IMR-90 (cell line): ENCODE measurements around the gene INF2. TPM values are rescaled to one million over a fixed set of nuclear protein-coding genes. Genes with fewer than 3 reads are reported as not detected.

Experiments
- CHD1 ChIP-seq: IDR thresholded peaks from 2 replicates; pipeline ENCODE4 v1.6.1; 2012; ENCODE audit warnings: low read depth, low read length, improper control_type of control experiment
- FOS ChIP-seq: fragments of 150-350 bp; IDR thresholded peaks from 2 replicates; pipeline ENCODE4 v1.6.1; 2016; ENCODE audit warnings: low read depth, low read length
- MAZ ChIP-seq: IDR thresholded peaks from 2 replicates; pipeline ENCODE4 v1.6.1; 2012; ENCODE audit warnings: low read depth, mild to moderate bottlenecking, low read length, improper control_type of control experiment, moderate library complexity, borderline replicate concordance
- polyA plus RNA-seq, 3 experiments: library from polyadenylated mRNA; depleted of rRNA; stranded (reverse); fragments of >200 nt; gene quantifications; 2 replicates each; pipeline ENCODE4 v1.2.3, GENCODE V29; 2012; ENCODE audit warnings: low replicate concordance in 1 of 3
- total RNA-seq: library from RNA; depleted of rRNA; stranded (reverse); fragments of >200 nt; gene quantifications from 2 replicates; pipeline ENCODE4 v1.2.3, GENCODE V29; 2012
- TF ChIP-seq, protein P1 (sequence below): conservative IDR thresholded peaks from 2 replicates; pipeline ENCODE4 v1.5.1; 2012; ENCODE audit warnings: mild to moderate bottlenecking, low read depth, low read length, improper control_type of control experiment

INF2 gene
- total and polyA plus RNA-seq, 2 of the 4 experiments (the other 2 are of a cell fraction): 16.8 to 62.1 TPM

DNA sequence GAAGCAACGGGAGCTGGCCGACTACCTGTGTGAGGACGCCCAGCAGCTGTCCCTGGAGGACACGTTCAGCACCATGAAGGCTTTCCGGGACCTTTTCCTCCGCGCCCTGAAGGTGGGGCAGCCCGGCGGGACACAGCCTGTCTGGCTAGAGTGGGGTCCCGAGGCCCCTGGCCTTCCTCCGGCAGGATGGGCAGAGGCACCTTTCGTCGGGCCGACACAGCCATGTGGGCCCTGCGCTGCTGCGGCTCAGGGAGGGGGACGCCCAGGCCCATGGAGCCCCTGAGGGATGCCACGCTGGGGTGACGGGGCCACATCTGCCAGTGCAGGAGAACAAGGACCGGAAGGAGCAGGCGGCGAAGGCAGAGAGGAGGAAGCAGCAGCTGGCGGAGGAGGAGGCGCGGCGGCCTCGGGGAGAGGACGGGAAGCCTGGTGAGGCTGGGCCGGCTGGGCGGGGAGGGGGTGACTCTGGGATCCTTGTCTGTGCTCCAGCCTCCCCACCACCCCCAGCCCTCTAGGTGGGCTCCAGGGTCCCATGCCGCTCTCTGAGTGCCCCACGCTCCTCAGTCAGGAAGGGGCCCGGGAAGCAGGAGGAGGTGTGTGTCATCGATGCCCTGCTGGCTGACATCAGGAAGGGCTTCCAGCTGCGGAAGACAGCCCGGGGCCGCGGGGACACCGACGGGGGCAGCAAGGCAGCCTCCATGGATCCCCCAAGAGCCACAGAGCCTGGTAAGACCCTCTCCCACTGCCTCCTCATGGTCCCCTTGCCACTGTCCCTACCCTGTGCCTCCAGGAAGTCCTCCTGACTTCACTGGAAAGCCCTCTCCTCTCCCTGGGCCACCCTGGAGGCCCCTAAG is 23.7 kb downstream of the INF2 start (continued):
- no peak for TF ChIP-seq MAZ
- TF ChIP-seq, protein P1, sequence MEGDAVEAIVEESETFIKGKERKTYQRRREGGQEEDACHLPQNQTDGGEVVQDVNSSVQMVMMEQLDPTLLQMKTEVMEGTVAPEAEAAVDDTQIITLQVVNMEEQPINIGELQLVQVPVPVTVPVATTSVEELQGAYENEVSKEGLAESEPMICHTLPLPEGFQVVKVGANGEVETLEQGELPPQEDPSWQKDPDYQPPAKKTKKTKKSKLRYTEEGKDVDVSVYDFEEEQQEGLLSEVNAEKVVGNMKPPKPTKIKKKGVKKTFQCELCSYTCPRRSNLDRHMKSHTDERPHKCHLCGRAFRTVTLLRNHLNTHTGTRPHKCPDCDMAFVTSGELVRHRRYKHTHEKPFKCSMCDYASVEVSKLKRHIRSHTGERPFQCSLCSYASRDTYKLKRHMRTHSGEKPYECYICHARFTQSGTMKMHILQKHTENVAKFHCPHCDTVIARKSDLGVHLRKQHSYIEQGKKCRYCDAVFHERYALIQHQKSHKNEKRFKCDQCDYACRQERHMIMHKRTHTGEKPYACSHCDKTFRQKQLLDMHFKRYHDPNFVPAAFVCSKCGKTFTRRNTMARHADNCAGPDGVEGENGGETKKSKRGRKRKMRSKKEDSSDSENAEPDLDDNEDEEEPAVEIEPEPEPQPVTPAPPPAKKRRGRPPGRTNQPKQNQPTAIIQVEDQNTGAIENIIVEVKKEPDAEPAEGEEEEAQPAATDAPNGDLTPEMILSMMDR: no peak
- no peak for TF ChIP-seq FOS
- TF ChIP-seq CHD1: no peak
